WTC11 (cell line): ENCODE measurements around the gene WDR89. TPM values are rescaled to one million over a fixed set of nuclear protein-coding genes. Genes with fewer than 3 reads are reported as not detected.

ENCODE experiments used
- ATAC-seq: fragments of 200-7000 bp; cut with Tn5 transposase; 2 replicates; pipeline ENCODE4 v1.10.0; 2021; ENCODE audit warnings: mild to moderate bottlenecking, moderate library complexity
- CTCF ChIA-PET: fragments of 300-600 bp; sonication (Branson Sonifier 250); formaldehyde crosslinking; loops from one replicate; lab custom pipeline; 2021; ENCODE audit warnings: antibody characterized with exemption; lab: Charles Lee
- POLR2A ChIA-PET: fragments of 350-600 bp; sonication (Branson Sonifier 250); formaldehyde crosslinking; loops from one replicate; lab custom pipeline; 2021; ENCODE audit warnings: antibody characterized with exemption; lab: Charles Lee
- DNase-seq: peaks from one replicate; pipeline ENCODE4 v3.0.0; 2021; ENCODE audit warnings: low spot score
- H3K27ac Mint-ChIP-seq: 2 replicates; pipeline ENCODE4 v1.8.0; 2021; ENCODE audit warnings: mixed read lengths
- H3K27me3 Mint-ChIP-seq: 2 replicates; pipeline ENCODE4 v1.8.0; 2021; ENCODE audit warnings: low read depth, mild to moderate bottlenecking, moderate library complexity, mixed read lengths
- H3K36me3 Mint-ChIP-seq: 2 replicates; pipeline ENCODE4 v1.8.0; 2021; ENCODE audit warnings: mixed read lengths
- H3K4me1 Mint-ChIP-seq: 2 replicates; pipeline ENCODE4 v1.8.0; 2022; ENCODE audit warnings: mixed read lengths
- H3K4me3 Mint-ChIP-seq: 2 replicates; pipeline ENCODE4 v1.8.0; 2021; ENCODE audit warnings: mild to moderate bottlenecking, moderate library complexity, mixed read lengths
- H3K9me3 Mint-ChIP-seq: 2 replicates; pipeline ENCODE4 v1.8.0; 2021; ENCODE audit warnings: mixed read lengths
- ATF3 ChIP-seq: sonication (generic); formaldehyde crosslinking; conservative IDR thresholded peaks from 2 replicates; pipeline ENCODE4 v1.8.1; 2022; ENCODE audit warnings: mild to moderate bottlenecking, missing genetic modification reagents
- CBFB ChIP-seq: sonication (generic); formaldehyde crosslinking; IDR thresholded peaks from 2 replicates; pipeline ENCODE4 v1.8.1; 2022; ENCODE audit warnings: mild to moderate bottlenecking, low read depth, missing genetic modification reagents
- CREM ChIP-seq: sonication (generic); formaldehyde crosslinking; IDR thresholded peaks from 2 replicates; pipeline ENCODE4 v1.8.1; 2022; ENCODE audit warnings: mild to moderate bottlenecking, missing genetic modification reagents, moderate library complexity
- E2F4 ChIP-seq: sonication (generic); formaldehyde crosslinking; IDR thresholded peaks from 2 replicates; pipeline ENCODE4 v1.8.1; 2022; ENCODE audit warnings: low read depth, mild to moderate bottlenecking, moderate library complexity, missing genetic modification reagents, borderline replicate concordance
- GRHL2 ChIP-seq: fragments of 250-450 bp; sonication (Bioruptor Pico); IDR thresholded peaks from 2 replicates; pipeline ENCODE4 v1.8.0; 2022; ENCODE audit warnings: mild to moderate bottlenecking, moderate library complexity; ENCODE audit not compliant: insufficient replicate concordance, severe bottlenecking
- IRF2 ChIP-seq: sonication (generic); formaldehyde crosslinking; IDR thresholded peaks from 2 replicates; pipeline ENCODE4 v1.8.0; 2022; ENCODE audit warnings: low read depth, missing genetic modification reagents, borderline replicate concordance
- KAT7 ChIP-seq: sonication (generic); formaldehyde crosslinking; IDR thresholded peaks from 2 replicates; pipeline ENCODE4 v1.8.1; 2023; ENCODE audit warnings: missing genetic modification reagents, mild to moderate bottlenecking, borderline replicate concordance
- NFYB ChIP-seq: sonication (generic); formaldehyde crosslinking; conservative IDR thresholded peaks from 2 replicates; pipeline ENCODE4 v1.8.0; 2022; ENCODE audit warnings: low read depth, missing genetic modification reagents
- NR2C2 ChIP-seq: sonication (generic); formaldehyde crosslinking; IDR thresholded peaks from 2 replicates; pipeline ENCODE4 v1.8.0; 2022; ENCODE audit warnings: mild to moderate bottlenecking, missing genetic modification reagents
- OVOL2 ChIP-seq: fragments of 250-450 bp; sonication (Bioruptor Pico); IDR thresholded peaks from 2 replicates; pipeline ENCODE4 v1.9.0; 2021; ENCODE audit warnings: mild to moderate bottlenecking, borderline replicate concordance
- PRDM15 ChIP-seq: sonication (generic); formaldehyde crosslinking; IDR thresholded peaks from 2 replicates; pipeline ENCODE4 v1.8.0; 2022; ENCODE audit warnings: missing genetic modification reagents
- RELA ChIP-seq: sonication (generic); formaldehyde crosslinking; IDR thresholded peaks from 2 replicates; pipeline ENCODE4 v1.8.1; 2022; ENCODE audit warnings: missing genetic modification reagents, mild to moderate bottlenecking, borderline replicate concordance
- SMAD4 ChIP-seq: sonication (generic); formaldehyde crosslinking; IDR thresholded peaks from 2 replicates; pipeline ENCODE4 v1.8.0; 2022; ENCODE audit warnings: mild to moderate bottlenecking, missing genetic modification reagents
- STAT6 ChIP-seq: sonication (generic); formaldehyde crosslinking; conservative IDR thresholded peaks from 2 replicates; pipeline ENCODE4 v1.8.1; 2023; ENCODE audit warnings: mild to moderate bottlenecking, low read depth, missing genetic modification reagents, moderate library complexity
- TCF7 ChIP-seq: sonication (generic); formaldehyde crosslinking; IDR thresholded peaks from 2 replicates; pipeline ENCODE4 v1.8.0; 2022; ENCODE audit warnings: mild to moderate bottlenecking, low read depth, missing genetic modification reagents, moderate library complexity
- ZNF219 ChIP-seq: sonication (generic); formaldehyde crosslinking; IDR thresholded peaks from 2 replicates; pipeline ENCODE4 v1.8.0; 2023; ENCODE audit warnings: missing genetic modification reagents, mild to moderate bottlenecking, borderline replicate concordance
- ZNF263 ChIP-seq: sonication (generic); formaldehyde crosslinking; IDR thresholded peaks from 2 replicates; pipeline ENCODE4 v1.8.1; 2022; ENCODE audit warnings: low read depth, mild to moderate bottlenecking, moderate library complexity, missing genetic modification reagents
- ZNF317 ChIP-seq: sonication (generic); formaldehyde crosslinking; IDR thresholded peaks from 2 replicates; pipeline ENCODE4 v1.8.1; 2023; ENCODE audit warnings: low read depth, mild to moderate bottlenecking, moderate library complexity, missing genetic modification reagents, borderline replicate concordance
- ZNF396 ChIP-seq: fragments of 250-450 bp; sonication (Bioruptor Pico); IDR thresholded peaks from 2 replicates; pipeline ENCODE4 v1.8.0; 2021; ENCODE audit warnings: mild to moderate bottlenecking, moderate library complexity, borderline replicate concordance
- ZSCAN18 ChIP-seq: fragments of 250-450 bp; sonication (Bioruptor Pico); IDR thresholded peaks from 2 replicates; pipeline ENCODE4 v2.1.2; 2022; ENCODE audit warnings: mild to moderate bottlenecking, moderate library complexity
- total RNA-seq: library from RNA; stranded (reverse); gene quantifications from 3 replicates; pipeline ENCODE4 v1.2.3, GENCODE V29; 2021

Gene WDR89
- total RNA-seq, 1 experiment from 2014 or later = 27.5 TPM

- TF ChIP-seq ZSCAN18 = no peak
These were observed 12.7 kb upstream of the WDR89 start (continued) for GRCh38 chr14:63654346-63654745.

- DNase-seq = no peak
- ChIA-PET CTCF (no interaction called here), POLR2A (no interaction called here)
- Mint-ChIP-seq H3K9me3 (no peaks in the 10 kb centered on the region), H3K27ac (no peak overlapping the region), H3K36me3 (no peaks in the 10 kb centered on the region), H3K4me1 (peaks cover 6% of the 10 kb centered on the region)
- no peak for TF ChIP-seq CBFB (CRISPR knock-in tag)
- TF ChIP-seq STAT6 (CRISPR knock-in tag) = no peak
- TF ChIP-seq SMAD4 (CRISPR knock-in tag) = no peak
- no peak for TF ChIP-seq GRHL2
- no peak for TF ChIP-seq CREM
- no peak for TF ChIP-seq ZNF263
- no peak for TF ChIP-seq PRDM15 (CRISPR knock-in tag)
- no peak for TF ChIP-seq TCF7 (CRISPR knock-in tag)
- TF ChIP-seq ATF3 = no peak
- TF ChIP-seq OVOL2 (CRISPR knock-in tag) = no peak
- no peak for TF ChIP-seq NR2C2
- TF ChIP-seq IRF2 (CRISPR knock-in tag) = no peak
- no peak for TF ChIP-seq E2F4
- no peak for TF ChIP-seq ZNF317 (CRISPR knock-in tag)
- TF ChIP-seq RELA (CRISPR knock-in tag) = no peak
- no peak for TF ChIP-seq NFYB (CRISPR knock-in tag)
- TF ChIP-seq ZNF219 (CRISPR knock-in tag) = no peak
- TF ChIP-seq KAT7 (CRISPR knock-in tag) = no peak
- TF ChIP-seq ZNF396 (CRISPR knock-in tag) = no peak
- TF ChIP-seq, all 79 proteins: peak for 0
- Mint-ChIP-seq H3K27me3 (no peaks in the 10 kb centered on the region), H3K4me3 (no peak overlapping the region)
- ATAC-seq = no peak
These were observed 10.7 kb upstream of the WDR89 start for GRCh38 chr14:63652406-63652805.
